WTC11 (cell line): Measurements from ENCODE around the gene CRCP. TPM values are rescaled to one million over a fixed set of nuclear protein-coding genes. Genes with fewer than 3 reads are reported as not detected.

Experiments
- ATAC-seq: fragments of 200-7000 bp; cut with Tn5 transposase; 2 replicates; pipeline ENCODE4 v1.10.0; 2021; ENCODE audit warnings: mild to moderate bottlenecking, moderate library complexity
- CTCF ChIA-PET: fragments of 300-600 bp; sonication (Branson Sonifier 250); formaldehyde crosslinking; loops from one replicate; lab custom pipeline; 2021; ENCODE audit warnings: antibody characterized with exemption; lab: Charles Lee
- POLR2A ChIA-PET: fragments of 350-600 bp; sonication (Branson Sonifier 250); formaldehyde crosslinking; loops from one replicate; lab custom pipeline; 2021; ENCODE audit warnings: antibody characterized with exemption; lab: Charles Lee
- DNase-seq: peaks from one replicate; pipeline ENCODE4 v3.0.0; 2021; ENCODE audit warnings: low spot score
- H3K27ac Mint-ChIP-seq: 2 replicates; pipeline ENCODE4 v1.8.0; 2021; ENCODE audit warnings: mixed read lengths
- H3K27me3 Mint-ChIP-seq: 2 replicates; pipeline ENCODE4 v1.8.0; 2021; ENCODE audit warnings: low read depth, mild to moderate bottlenecking, moderate library complexity, mixed read lengths
- H3K36me3 Mint-ChIP-seq: 2 replicates; pipeline ENCODE4 v1.8.0; 2021; ENCODE audit warnings: mixed read lengths
- H3K4me1 Mint-ChIP-seq: 2 replicates; pipeline ENCODE4 v1.8.0; 2022; ENCODE audit warnings: mixed read lengths
- H3K4me3 Mint-ChIP-seq: 2 replicates; pipeline ENCODE4 v1.8.0; 2021; ENCODE audit warnings: mild to moderate bottlenecking, moderate library complexity, mixed read lengths
- H3K9me3 Mint-ChIP-seq: 2 replicates; pipeline ENCODE4 v1.8.0; 2021; ENCODE audit warnings: mixed read lengths
- AR ChIP-seq: fragments of 250-450 bp; sonication (Bioruptor Pico); IDR thresholded peaks from 2 replicates; pipeline ENCODE4 v1.9.0; 2021; ENCODE audit warnings: mild to moderate bottlenecking
- ARID4B ChIP-seq: sonication (generic); formaldehyde crosslinking; IDR thresholded peaks from 2 replicates; pipeline ENCODE4 v1.8.0; 2023; ENCODE audit warnings: missing genetic modification reagents, mild to moderate bottlenecking, borderline replicate concordance
- ATF2 ChIP-seq: sonication (generic); formaldehyde crosslinking; IDR thresholded peaks from 2 replicates; pipeline ENCODE4 v1.8.1; 2022; ENCODE audit warnings: low read depth, missing genetic modification reagents, borderline replicate concordance
- ATF6 ChIP-seq: sonication (generic); formaldehyde crosslinking; IDR thresholded peaks from 2 replicates; pipeline ENCODE4 v1.8.1; 2023; ENCODE audit warnings: mild to moderate bottlenecking, missing genetic modification reagents
- CBFB ChIP-seq: sonication (generic); formaldehyde crosslinking; IDR thresholded peaks from 2 replicates; pipeline ENCODE4 v1.8.1; 2022; ENCODE audit warnings: mild to moderate bottlenecking, low read depth, missing genetic modification reagents
- CREM ChIP-seq: sonication (generic); formaldehyde crosslinking; IDR thresholded peaks from 2 replicates; pipeline ENCODE4 v1.8.1; 2022; ENCODE audit warnings: mild to moderate bottlenecking, missing genetic modification reagents, moderate library complexity
- E2F5 ChIP-seq: sonication (generic); formaldehyde crosslinking; IDR thresholded peaks from 2 replicates; pipeline ENCODE4 v1.8.1; 2022; ENCODE audit warnings: mild to moderate bottlenecking, moderate library complexity, missing genetic modification reagents
- EMX1 ChIP-seq: fragments of 250-450 bp; sonication (Bioruptor Pico); IDR thresholded peaks from 2 replicates; pipeline ENCODE4 v1.8.0; 2021; ENCODE audit warnings: mild to moderate bottlenecking
- FOXJ3 ChIP-seq: sonication (generic); formaldehyde crosslinking; IDR thresholded peaks from 2 replicates; pipeline ENCODE4 v1.9.0; 2021; ENCODE audit warnings: missing genetic modification reagents, mild to moderate bottlenecking, borderline replicate concordance
- GRHL2 ChIP-seq: fragments of 250-450 bp; sonication (Bioruptor Pico); IDR thresholded peaks from 2 replicates; pipeline ENCODE4 v1.8.0; 2022; ENCODE audit warnings: mild to moderate bottlenecking, moderate library complexity; ENCODE audit not compliant: insufficient replicate concordance, severe bottlenecking
- MXD4 ChIP-seq: fragments of 250-450 bp; sonication (Bioruptor Pico); IDR thresholded peaks from 2 replicates; pipeline ENCODE4 v1.8.0; 2021; ENCODE audit warnings: mild to moderate bottlenecking, moderate library complexity, borderline replicate concordance
- NFE2L1 ChIP-seq: sonication (generic); formaldehyde crosslinking; IDR thresholded peaks from 2 replicates; pipeline ENCODE4 v1.8.1; 2023; ENCODE audit warnings: missing genetic modification reagents
- SMAD3 ChIP-seq: sonication (generic); formaldehyde crosslinking; IDR thresholded peaks from 2 replicates; pipeline ENCODE4 v1.8.0; 2022; ENCODE audit warnings: missing genetic modification reagents, mild to moderate bottlenecking, borderline replicate concordance
- SOX15 ChIP-seq: fragments of 250-450 bp; sonication (Bioruptor Pico); IDR thresholded peaks from 2 replicates; pipeline ENCODE4 v1.9.0; 2021; ENCODE audit warnings: mild to moderate bottlenecking
- TP53 ChIP-seq: sonication (generic); formaldehyde crosslinking; IDR thresholded peaks from 2 replicates; pipeline ENCODE4 v1.8.1; 2023; ENCODE audit warnings: mild to moderate bottlenecking, missing genetic modification reagents
- ZNF121 ChIP-seq: sonication (generic); formaldehyde crosslinking; IDR thresholded peaks from 2 replicates; pipeline ENCODE4 v1.8.0; 2023; ENCODE audit warnings: missing genetic modification reagents
- ZNF138 ChIP-seq: sonication (generic); formaldehyde crosslinking; conservative IDR thresholded peaks from 2 replicates; pipeline ENCODE4 v1.8.1; 2022; ENCODE audit warnings: mild to moderate bottlenecking, moderate library complexity, missing genetic modification reagents
- ZNF317 ChIP-seq: sonication (generic); formaldehyde crosslinking; IDR thresholded peaks from 2 replicates; pipeline ENCODE4 v1.8.1; 2023; ENCODE audit warnings: low read depth, mild to moderate bottlenecking, moderate library complexity, missing genetic modification reagents, borderline replicate concordance
- ZNF416 ChIP-seq: fragments of 250-450 bp; sonication (Bioruptor Pico); IDR thresholded peaks from 2 replicates; pipeline ENCODE4 v1.9.0; 2021; ENCODE audit warnings: mild to moderate bottlenecking, inconsistent platforms
- ZNF512 ChIP-seq: sonication (generic); formaldehyde crosslinking; IDR thresholded peaks from 2 replicates; pipeline ENCODE4 v1.8.1; 2022; ENCODE audit warnings: missing genetic modification reagents, borderline replicate concordance
- total RNA-seq: library from RNA; stranded (reverse); gene quantifications from 3 replicates; pipeline ENCODE4 v1.2.3, GENCODE V29; 2021

Gene CRCP
- total RNA-seq, 1 experiment from 2014 or later: 23.3 TPM

GRCh38 chr7:66188645-66189044, 74.0 kb downstream of the CRCP start:
- no peak for DNase-seq
- Mint-ChIP-seq H3K4me1 (no peaks in the 10 kb centered on the region), H3K27ac (no peak overlapping the region), H3K27me3 (peaks cover 2% of the 10 kb centered on the region; the same call in 1 of the 2 replicates), H3K9me3 (peaks cover 12% of the 10 kb centered on the region), H3K36me3 (peaks cover 3% of the 10 kb centered on the region; the same call in 1 of the 2 replicates), H3K4me3 (no peak overlapping the region)
- no peak for ATAC-seq
- POLR2A ChIA-PET: no interaction called here
- CTCF ChIA-PET: no interaction called here
- no peak for TF ChIP-seq ZNF121 (CRISPR knock-in tag)
- TF ChIP-seq ATF6: no peak
- TF ChIP-seq GRHL2 (CRISPR knock-in tag): no peak
- no peak for TF ChIP-seq TP53
- no peak for TF ChIP-seq EMX1 (CRISPR knock-in tag)
- TF ChIP-seq CBFB: no peak
- no peak for TF ChIP-seq MXD4 (CRISPR knock-in tag)
- TF ChIP-seq ZNF138 (CRISPR knock-in tag): no peak
- TF ChIP-seq AR: no peak
- TF ChIP-seq SOX15: no peak
- TF ChIP-seq, all 79 proteins: peak for 0

- H3K4me1 Mint-ChIP-seq: no peaks in the 10 kb centered on the region
- ATAC-seq: no peak
- H3K27ac Mint-ChIP-seq: no peak overlapping the region
- CTCF ChIA-PET: interaction anchor here (0.7 to 1.2 kb wide), 2 partner anchors 15 to 176 kb away, joined by 3 read pairs; partner anchors contain the start of gene TPST1
- H3K27me3 Mint-ChIP-seq: peaks cover 2% of the 10 kb centered on the region; the same call in 1 of the 2 replicates
- H3K4me3 Mint-ChIP-seq: no peak overlapping the region
- DNase-seq: no peak
- H3K9me3 Mint-ChIP-seq: peaks cover 14% of the 10 kb centered on the region
- H3K36me3 Mint-ChIP-seq: peaks cover 3% of the 10 kb centered on the region; the same call in 1 of the 2 replicates
- POLR2A ChIA-PET: no interaction called here
- TF ChIP-seq ATF2 (CRISPR knock-in tag): no peak
- no peak for TF ChIP-seq NFE2L1 (CRISPR knock-in tag)
- TF ChIP-seq ARID4B (CRISPR knock-in tag): no peak
- TF ChIP-seq CBFB: no peak
- TF ChIP-seq SOX15: no peak
- no peak for TF ChIP-seq ZNF317 (CRISPR knock-in tag)
- no peak for TF ChIP-seq E2F5 (CRISPR knock-in tag)
- no peak for TF ChIP-seq FOXJ3 (CRISPR knock-in tag)
- no peak for TF ChIP-seq CREM (CRISPR knock-in tag)
- TF ChIP-seq TP53: no peak
- no peak for TF ChIP-seq ZNF416 (CRISPR knock-in tag)
- TF ChIP-seq ZNF512 (CRISPR knock-in tag): no peak
- no peak for TF ChIP-seq SMAD3 (CRISPR knock-in tag)
These were observed 75.3 kb downstream of the CRCP start for GRCh38 chr7:66189695-66190503.
